ENCODE results near the gene GPALPP1. TPM values are rescaled to one million over a fixed set of nuclear protein-coding genes. Genes with fewer than 3 reads are reported as not detected.
"Not testable (repeated sequence)": the region's sequence is repeated elsewhere in the genome, so short reads cannot be mapped to it uniquely, and the experiment has no call there.

GPALPP1 gene, protein sequence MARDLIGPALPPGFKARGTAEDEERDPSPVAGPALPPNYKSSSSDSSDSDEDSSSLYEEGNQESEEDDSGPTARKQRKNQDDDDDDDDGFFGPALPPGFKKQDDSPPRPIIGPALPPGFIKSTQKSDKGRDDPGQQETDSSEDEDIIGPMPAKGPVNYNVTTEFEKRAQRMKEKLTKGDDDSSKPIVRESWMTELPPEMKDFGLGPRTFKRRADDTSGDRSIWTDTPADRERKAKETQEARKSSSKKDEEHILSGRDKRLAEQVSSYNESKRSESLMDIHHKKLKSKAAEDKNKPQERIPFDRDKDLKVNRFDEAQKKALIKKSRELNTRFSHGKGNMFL
- polyA plus RNA-seq (2013, experiment 1 of 2; ENCODE audit: insufficient read length) = 18.8 TPM
- polyA plus RNA-seq (2013, experiment 2 of 2; ENCODE audit: insufficient read length) = 18.9 TPM

GRCh38 chr13:44989071-44989889 is at the start of gene GPALPP1, which contains the start of gene NUFIP1:
Gene GPALPP1 (plus strand): TSS chr13:44989538. CDS start chr13:44989655, 117 bp downstream.
Gene NUFIP1 (minus strand): TSS chr13:44989471. CDS start chr13:44989436, 35 bp downstream.
- peak; percentile 95 for DNase-seq

GRCh38 chr13:44943411-44943810 is 45.9 kb upstream of the GPALPP1 start:
- not testable (repeated sequence) for DNase-seq

- DNase-seq = peak; percentile 14
Observed at GRCh38 chr13:44951184-44951583, 38.2 kb upstream of the GPALPP1 start.

GRCh38 chr13:44952671-44953070 is 36.7 kb upstream of the GPALPP1 start:
- DNase-seq = no peak

GRCh38 chr13:44954224-44954623 is 35.1 kb upstream of the GPALPP1 start:
- no peak for DNase-seq

DNA sequence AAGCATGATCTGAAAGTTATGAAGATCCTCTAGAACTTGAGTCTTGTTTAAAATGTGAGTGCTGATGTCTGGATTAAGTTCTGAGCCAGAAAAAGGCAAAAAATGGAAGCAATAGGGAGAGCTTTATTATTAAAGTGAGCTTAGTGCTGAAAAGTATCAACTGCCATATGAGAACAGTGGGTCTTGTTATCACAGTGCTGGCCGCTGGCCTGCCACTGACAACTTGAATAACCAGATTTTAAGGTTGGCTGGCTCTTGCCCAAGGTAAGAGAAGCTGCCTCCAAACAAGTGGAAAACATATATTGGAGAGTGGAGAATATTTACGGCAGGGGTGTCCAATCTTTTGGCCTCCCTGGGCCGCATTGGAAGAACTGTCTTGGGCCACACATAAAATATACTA is 33.9 kb upstream of the GPALPP1 start:
- DNase-seq = no peak

- no peak for DNase-seq
Observed at GRCh38 chr13:44961997-44962396, 27.3 kb upstream of the GPALPP1 start.

GRCh38 chr13:44967704-44968433 is 21.5 kb upstream of the GPALPP1 start:
- peak; percentile 11 for DNase-seq

- no peak for DNase-seq
Observed at GRCh38 chr13:44968434-44968815, 20.9 kb upstream of the GPALPP1 start.

DNA sequence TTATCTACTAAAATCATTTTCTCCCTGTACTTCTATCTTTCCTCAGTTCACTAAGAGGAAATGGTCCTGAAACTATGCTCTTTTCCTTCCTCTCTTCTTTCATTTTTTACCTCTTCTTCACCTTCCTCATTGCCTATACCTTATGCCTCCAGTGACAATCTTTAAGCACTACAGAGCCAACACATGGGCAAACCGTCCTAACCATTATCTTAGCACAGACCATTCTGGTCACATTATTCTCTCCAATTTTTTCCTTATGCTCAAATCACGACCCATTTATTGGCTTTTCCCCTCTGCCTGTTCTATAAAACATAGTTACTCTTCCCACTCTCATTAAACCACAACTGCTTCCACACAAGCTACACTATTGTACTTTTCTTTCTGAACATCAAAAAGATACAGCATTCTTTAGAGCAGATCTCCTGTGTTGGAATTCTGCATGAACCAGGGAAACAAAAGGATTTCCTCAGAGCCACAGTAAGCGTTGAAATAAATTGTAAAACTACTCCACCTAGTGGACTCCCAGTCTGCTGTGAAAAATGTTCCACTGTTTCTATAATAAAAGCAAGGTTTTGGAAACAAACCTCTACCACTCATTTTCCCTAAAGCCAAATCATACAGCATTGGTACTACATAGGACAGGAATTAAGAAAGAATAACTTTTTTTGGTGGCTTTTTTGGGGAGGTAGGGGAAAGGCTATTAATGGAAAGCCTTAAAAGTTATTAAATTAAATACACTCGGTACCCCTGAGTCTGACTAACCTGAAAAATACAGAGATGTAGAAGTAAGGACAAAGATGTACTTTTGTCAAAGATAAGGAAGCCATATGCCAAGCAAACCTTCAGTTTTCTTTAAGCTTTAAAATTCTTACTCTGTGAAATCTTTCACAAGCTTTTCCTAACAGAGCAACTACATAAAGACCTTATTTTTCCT is 19.5 kb upstream of the GPALPP1 start:
- DNase-seq = peak; percentile 66

DNA sequence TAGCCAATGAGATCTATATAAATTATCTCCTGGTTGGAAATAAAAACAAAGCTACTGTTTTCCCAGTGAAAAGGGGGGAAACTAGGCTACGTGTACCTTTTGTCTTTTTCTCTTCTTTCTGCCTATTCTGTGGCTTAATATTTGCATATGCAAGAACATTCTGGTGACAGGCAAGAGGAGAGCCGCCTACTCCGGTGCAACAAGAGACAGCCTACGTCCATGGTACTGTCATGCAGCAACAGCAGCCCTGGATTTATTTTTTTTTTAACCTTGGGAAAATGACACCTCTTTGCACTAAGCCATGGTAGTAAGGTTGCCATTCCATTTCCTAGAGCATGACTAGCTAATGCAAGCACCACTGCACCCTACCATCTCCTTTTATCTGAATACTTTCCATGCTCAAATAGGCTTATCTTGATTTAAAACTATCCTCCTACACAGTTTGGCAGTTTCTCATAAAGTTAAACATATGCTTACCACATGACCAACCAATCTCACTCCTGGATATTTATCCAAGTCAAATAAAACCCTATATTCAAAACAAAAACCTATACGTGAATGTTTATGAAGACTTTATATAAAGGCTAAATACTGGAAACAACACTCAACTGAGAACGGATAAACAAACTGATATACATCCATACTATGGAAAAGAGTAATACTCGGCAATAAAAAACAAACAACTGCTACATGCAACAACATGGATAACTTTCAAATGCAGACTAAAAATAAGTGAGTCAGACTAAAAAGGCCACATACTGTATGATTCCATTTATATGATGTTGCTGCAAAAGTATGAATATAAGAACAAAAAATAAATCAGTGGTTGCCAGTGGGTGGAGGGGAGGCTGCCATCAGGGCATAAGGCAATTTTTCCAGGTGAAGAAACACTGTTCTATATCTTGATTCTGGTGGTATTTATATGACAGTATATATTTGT is 17.4 kb upstream of the GPALPP1 start:
- peak; percentile 15 for DNase-seq

DNA sequence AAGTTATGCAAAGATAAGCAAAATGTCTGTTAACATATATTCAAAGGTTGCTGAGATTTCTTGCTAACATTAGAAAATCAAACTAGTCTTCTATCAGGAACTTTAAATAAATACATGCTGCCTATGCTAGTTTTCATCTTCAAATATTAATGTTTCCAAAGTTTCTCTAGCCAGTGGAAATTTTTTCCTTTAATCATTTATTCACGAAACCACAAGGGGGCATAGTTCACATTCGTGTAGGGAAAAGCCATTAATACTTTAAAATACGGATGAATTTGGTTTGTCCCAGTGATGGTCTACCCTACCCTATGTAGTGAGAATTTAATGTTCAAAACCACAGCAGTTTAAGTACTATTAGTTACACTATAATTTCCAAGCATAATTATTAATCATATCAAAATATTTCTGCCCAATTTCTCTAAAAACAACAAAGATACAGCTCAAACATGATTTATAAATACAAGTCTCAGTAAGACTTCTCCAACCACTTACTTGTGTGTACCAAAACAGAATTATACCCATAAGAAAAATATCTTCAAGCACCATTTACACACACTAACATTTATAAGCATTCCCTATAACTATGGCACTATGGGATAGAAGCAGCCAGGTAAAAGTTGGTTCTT is 16.3 kb upstream of the GPALPP1 start:
- peak; percentile 43 for DNase-seq

GRCh38 chr13:44974056-44974793 is 15.1 kb upstream of the GPALPP1 start:
- DNase-seq = peak; percentile 14

- DNase-seq = no peak
Observed at GRCh38 chr13:44976196-44976595, 13.1 kb upstream of the GPALPP1 start.

GRCh38 chr13:44976949-44977583 is 12.3 kb upstream of the GPALPP1 start:
- no peak for DNase-seq

DNA sequence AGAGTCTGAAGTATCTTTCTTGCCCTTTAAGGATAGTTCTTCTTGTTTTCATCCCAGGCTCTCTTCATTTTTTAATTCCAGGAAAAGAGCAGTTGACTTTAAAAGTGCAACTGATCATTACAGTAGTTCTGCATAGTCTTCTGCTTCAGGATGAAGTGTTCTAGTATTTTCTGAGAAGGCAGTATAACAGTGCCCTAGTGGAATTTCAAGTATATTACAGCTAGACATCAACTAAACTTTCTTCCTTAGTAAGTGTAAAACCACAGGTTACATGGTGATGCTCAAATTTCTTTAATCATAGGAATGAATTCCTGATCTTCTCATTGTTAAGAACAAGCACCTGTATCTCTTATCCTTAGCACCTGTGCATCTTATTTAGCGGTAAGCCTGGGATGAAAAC is 11.0 kb upstream of the GPALPP1 start:
- no peak for DNase-seq

DNA sequence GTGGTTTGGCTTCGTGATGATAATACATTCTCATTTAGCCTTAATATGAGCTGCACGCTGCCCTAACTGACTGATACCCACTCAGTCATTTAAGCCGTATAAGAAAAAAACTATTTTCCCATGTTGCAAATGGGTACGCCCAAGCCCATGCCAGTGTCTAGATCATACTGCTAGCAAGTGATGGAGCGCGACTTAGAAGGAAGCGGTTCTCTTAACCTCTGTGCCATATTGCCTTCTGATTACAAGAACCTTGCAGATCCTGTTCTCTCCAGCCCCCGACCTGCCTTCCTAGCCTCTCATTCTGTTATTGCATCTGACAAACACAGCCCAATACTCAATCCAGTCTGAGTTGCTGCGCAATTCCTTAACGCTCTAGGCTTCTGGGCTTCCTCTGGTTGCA is 603 bp downstream of the GPALPP1 start:
- no peak for DNase-seq

DNA sequence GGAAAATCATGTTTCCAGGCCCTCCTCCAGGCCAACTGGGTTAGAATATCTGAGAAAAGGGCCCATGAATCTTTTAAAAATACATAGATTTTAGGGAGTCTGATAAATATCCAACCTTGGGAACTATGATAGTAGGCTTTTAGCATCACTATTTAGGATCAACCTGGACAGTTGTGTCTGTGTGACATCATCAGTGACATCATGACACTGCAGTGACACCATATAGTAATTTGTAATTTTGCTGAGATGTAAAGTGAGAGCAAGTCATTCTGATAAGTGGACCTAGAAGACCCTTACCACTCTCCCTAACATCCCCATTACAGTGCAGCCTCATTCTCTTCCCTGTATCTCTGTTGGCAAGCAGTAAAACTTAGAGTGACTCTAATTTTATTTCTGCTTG is 14.1 kb downstream of the GPALPP1 start:
- DNase-seq = no peak

DNA sequence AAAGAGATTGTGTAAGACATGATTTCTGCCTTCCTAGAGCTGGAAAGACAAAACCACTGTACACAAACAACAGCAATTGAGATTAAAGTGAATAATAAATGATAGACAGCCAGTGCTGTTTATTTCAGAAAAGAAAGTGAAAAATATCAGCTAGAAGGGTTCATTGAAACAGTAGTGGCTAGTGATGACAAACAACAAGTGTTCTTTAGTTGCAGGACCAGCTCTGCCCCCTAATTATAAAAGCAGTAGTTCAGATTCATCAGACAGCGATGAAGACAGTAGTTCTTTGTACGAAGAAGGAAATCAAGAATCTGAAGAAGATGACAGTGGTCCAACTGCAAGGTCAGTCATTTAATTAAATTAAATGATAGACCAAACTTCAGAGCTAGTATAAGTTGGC is 14.8 kb downstream of the GPALPP1 start:
- DNase-seq = no peak

Data from fibroblast of skin of back (primary cell).